Uterus (tissue), 4 donors: Measurements from ENCODE around the gene ISX. TPM values are rescaled to one million over a fixed set of nuclear protein-coding genes. Genes with fewer than 3 reads are reported as not detected.
"Not testable (repeated sequence)": the region's sequence is repeated elsewhere in the genome, so short reads cannot be mapped to it uniquely, and the experiment has no call there.

ENCODE experiments used
- DNase-seq, 2 donors: peaks; one replicate each; pipeline ENCODE4 v3.0.0-alpha.2; 2019 to 2020
- H3K27ac ChIP-seq, 2 donors: fragments of 200-600 bp; sonication (generic); 1 replicate in 1 of 2; 2 replicates in 1 of 2; pipeline ENCODE4 v1.5.1; 2016 to 2018
- H3K27me3 ChIP-seq, 2 donors: fragments of 200-600 bp; sonication (generic); one replicate each; pipeline ENCODE4 v1.5.1; 2018 to 2019; ENCODE audit warnings: control low read depth in 1 of 2
- H3K36me3 ChIP-seq, 2 donors: fragments of 200-600 bp; sonication (generic); one replicate each; pipeline ENCODE4 v1.5.1; 2019; ENCODE audit warnings: control low read depth in 1 of 2
- H3K4me1 ChIP-seq, 2 donors: fragments of 200-600 bp; sonication (generic); one replicate each; pipeline ENCODE4 v1.5.1; 2018 to 2019; ENCODE audit warnings: control low read depth in 1 of 2
- H3K4me3 ChIP-seq, 2 donors: fragments of 200-600 bp; sonication (generic); 1 replicate in 1 of 2; 2 replicates in 1 of 2; pipeline ENCODE4 v1.5.1; 2018 to 2019; ENCODE audit warnings: mild to moderate bottlenecking in 1 of 2
- H3K9me3 ChIP-seq, 2 donors: fragments of 200-600 bp; sonication (generic); one replicate each; pipeline ENCODE4 v1.5.1; 2019; ENCODE audit warnings: control low read depth in 1 of 2
- POLR2A ChIP-seq, 2 donors: fragments of 450-650 bp; IDR thresholded peaks; one replicate each; pipeline ENCODE4 v1.6.1; 2016; ENCODE audit warnings: antibody characterized with exemption in 2 of 2, mild to moderate bottlenecking in 1 of 2, moderate library complexity in 1 of 2
- intact Hi-C: fragments of 100-400 bp; cut with DNase I; formaldehyde crosslinking; loops from one replicate; pipeline ENCODE4 v1.15.1; 2023; ENCODE audit warnings: low total_unique reads
- total RNA-seq, 4 donors: library from RNA; depleted of rRNA in 3 of 4; stranded (reverse); fragments of >200 nt in 3 of 4; gene quantifications; one replicate each; pipeline versions ENCODE4 v1.1.0 to v1.2.4, GENCODE V29; 2014 to 2023
- TF ChIP-seq, protein P1 (sequence below), 4 experiments: fragments of 200-600 bp in 2 of 4; fragments of 450-650 bp in 2 of 4; sonication (generic) in 2 of 4; IDR thresholded peaks; one replicate each; pipeline ENCODE4 v1.5.1; 2016 to 2019; ENCODE audit warnings: antibody characterized with exemption in 4 of 4, mild to moderate bottlenecking in 2 of 4, moderate library complexity in 1 of 4
- donor health status: DM: yes; HTN: yes; CAD: no.

The ISX gene
- total RNA-seq, 4 donors from 2014 or later: under 0.01 TPM; not detected in 3

DNA sequence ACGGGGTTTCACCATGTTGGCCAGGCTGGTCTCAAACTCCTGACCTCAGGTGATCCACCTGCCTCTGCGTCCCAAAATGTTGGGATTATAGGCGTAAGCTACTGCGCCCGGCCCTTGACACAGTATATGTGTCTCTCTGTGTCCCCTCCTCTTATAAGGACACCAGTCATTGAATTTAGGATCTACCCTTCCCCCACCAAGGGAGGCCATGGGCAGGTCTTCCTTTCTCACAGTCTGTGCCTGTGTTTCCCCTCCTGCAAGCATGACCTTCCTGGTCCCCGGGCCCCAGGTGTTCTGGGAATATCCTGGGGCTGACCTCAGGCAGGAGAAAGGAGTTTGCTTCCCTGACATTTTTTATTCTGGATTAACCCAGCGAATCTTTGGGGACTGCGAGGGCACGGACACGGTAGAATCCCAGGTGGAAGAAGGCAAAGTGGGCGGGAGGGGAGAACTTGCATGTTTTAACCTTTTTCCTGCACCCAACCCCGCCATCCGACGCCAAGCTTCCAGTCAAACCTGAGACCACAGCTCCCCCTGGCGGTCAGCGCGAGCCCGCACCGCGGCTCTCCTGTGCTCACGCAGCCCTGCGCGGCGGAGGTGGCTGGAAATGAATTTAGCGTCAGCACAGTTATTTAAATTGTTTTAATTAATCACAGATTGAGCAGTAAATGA lies 42.1 kb upstream of the ISX start:
- intact Hi-C loops: no loop called here
- peak; percentile 24 to 50 for DNase-seq
- TF ChIP-seq, protein P1, sequence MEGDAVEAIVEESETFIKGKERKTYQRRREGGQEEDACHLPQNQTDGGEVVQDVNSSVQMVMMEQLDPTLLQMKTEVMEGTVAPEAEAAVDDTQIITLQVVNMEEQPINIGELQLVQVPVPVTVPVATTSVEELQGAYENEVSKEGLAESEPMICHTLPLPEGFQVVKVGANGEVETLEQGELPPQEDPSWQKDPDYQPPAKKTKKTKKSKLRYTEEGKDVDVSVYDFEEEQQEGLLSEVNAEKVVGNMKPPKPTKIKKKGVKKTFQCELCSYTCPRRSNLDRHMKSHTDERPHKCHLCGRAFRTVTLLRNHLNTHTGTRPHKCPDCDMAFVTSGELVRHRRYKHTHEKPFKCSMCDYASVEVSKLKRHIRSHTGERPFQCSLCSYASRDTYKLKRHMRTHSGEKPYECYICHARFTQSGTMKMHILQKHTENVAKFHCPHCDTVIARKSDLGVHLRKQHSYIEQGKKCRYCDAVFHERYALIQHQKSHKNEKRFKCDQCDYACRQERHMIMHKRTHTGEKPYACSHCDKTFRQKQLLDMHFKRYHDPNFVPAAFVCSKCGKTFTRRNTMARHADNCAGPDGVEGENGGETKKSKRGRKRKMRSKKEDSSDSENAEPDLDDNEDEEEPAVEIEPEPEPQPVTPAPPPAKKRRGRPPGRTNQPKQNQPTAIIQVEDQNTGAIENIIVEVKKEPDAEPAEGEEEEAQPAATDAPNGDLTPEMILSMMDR (IDR thresholded peaks at IDR 0.05): peak; percentile 62 to 74 (median 64)
- no peak for TF ChIP-seq POLR2A (IDR thresholded peaks at IDR 0.05)

DNA sequence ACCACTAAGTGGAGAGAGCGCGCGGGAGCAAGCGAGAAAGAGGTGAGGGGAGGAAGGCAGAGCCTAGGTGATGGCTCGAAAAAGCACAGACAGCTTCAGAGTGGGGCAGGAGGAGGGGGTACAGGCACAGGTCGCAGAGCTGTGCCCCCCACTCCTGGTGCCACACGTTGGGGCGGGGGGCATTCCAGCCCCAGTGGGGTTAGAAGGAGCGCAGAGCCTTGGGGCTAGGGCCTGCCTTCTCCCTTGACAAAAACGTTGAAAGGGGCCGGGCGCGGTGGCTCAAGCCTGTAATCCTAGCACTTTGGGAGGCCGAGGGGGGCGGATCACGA lies 41.6 kb upstream of the ISX start:
- Histone ChIP-seq H3K36me3 (no peaks in the 10 kb centered on the region), H3K4me1 (no peaks in the 10 kb centered on the region), H3K27me3 (no peaks in the 10 kb centered on the region), H3K9me3 (no peaks in the 10 kb centered on the region), H3K4me3 (no peak overlapping the region), H3K27ac (no peak overlapping the region)
- intact Hi-C loops: no loop called here
- TF ChIP-seq POLR2A (IDR thresholded peaks at IDR 0.05): no peak
- TF ChIP-seq, protein P1 (IDR thresholded peaks at IDR 0.05): no peak
- no peak for DNase-seq

More for the DNA sequence above, 42.1 kb upstream of the ISX start:
- Histone ChIP-seq H3K4me1 (no peaks in the 10 kb centered on the region), H3K9me3 (no peaks in the 10 kb centered on the region), H3K27me3 (no peaks in the 10 kb centered on the region), H3K36me3 (no peaks in the 10 kb centered on the region), H3K27ac (no peak overlapping the region), H3K4me3 (no peak overlapping the region)

DNA sequence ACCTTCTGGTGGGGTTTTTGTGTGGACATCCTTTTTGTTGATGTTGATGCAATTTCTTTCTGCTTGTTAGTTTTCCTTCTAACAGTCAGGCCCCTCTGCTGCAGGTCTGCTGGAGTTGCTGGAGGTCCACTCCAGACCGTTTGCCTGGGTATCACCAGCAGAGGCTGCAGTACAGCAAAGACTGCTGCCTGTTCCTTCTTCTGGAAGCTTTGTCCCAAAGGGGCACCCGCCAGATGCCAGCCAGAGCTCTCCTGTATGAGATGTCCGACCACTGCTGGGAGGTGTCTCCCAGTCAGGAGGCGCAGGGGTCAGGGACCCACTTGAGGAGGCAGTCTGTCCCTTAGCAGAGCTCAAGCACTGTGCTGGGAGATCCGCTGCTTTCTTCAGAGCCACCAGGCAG lies 35.8 kb upstream of the ISX start:
- H3K27ac ChIP-seq, H3K4me1 ChIP-seq, H3K9me3 ChIP-seq, intact Hi-C loops, DNase-seq, H3K4me3 ChIP-seq, H3K36me3 ChIP-seq, H3K27me3 ChIP-seq: not testable (repeated sequence)

DNA sequence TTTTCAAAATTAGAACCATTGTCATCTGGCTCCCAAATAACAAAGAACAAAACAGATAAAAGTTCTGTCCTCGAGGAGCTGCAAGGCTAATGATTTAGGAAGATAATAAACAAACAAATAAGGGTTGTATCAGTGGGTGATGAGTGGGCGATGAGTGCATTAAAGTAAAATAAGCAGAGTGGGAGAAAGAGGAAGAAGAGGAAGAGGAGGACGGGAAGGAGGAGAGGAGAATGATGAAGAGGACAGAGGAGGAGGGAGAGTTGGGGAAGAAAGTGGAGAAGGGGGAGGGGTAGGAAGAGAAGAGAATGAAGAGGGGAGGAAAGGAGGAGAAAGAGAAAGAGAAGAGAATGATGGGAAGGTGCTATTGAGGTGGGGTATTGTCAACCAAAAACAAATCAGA lies 33.4 kb upstream of the ISX start:
- no peaks in the 10 kb centered on the region for H3K4me1 ChIP-seq
- H3K9me3 ChIP-seq: no peaks in the 10 kb centered on the region
- H3K4me3 ChIP-seq: no peak overlapping the region
- intact Hi-C loops: no loop called here
- H3K27me3 ChIP-seq: no peaks in the 10 kb centered on the region
- DNase-seq: no peak
- H3K27ac ChIP-seq: no peak overlapping the region
- no peaks in the 10 kb centered on the region for H3K36me3 ChIP-seq
- no peak for TF ChIP-seq POLR2A (IDR thresholded peaks at IDR 0.05)
- TF ChIP-seq, protein P1 (IDR thresholded peaks at IDR 0.05): no peak

DNA sequence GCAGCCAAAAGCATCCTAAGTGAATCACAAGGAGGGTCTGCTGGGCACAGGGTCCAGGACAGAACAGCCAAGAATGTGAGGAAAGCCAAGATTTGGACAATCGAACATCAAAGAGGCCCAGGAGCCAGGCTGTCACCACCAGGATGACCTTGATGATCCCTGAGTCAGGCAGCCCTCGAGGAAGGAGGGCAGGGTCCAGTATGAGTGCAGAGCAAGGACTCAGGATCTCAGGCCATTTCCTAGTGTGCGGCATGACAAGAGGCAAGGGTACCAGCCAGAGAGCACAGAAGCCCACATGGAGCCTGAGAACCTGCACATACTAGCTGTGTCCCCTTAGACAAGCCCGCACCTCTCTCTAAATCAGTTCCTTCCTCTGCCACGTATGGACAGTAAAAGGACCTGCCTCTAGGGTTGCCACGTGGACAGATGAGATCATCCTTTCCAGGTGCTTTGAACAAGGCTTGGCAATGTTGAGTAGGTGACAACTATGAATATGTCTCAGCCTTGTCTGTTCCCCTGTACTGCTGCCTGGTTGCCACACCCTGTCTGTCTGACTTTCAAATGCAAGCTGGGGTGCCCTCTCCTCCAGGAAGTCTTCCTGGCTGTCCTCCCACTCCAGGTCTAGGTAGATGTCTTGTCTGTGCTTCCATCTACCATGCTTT lies 32.2 kb upstream of the ISX start:
- Histone ChIP-seq H3K9me3 (no peaks in the 10 kb centered on the region), H3K4me3 (no peak overlapping the region), H3K36me3 (no peaks in the 10 kb centered on the region), H3K27me3 (no peaks in the 10 kb centered on the region), H3K27ac (no peak overlapping the region), H3K4me1 (no peaks in the 10 kb centered on the region)
- intact Hi-C loops: no loop called here
- TF ChIP-seq, protein P1 (IDR thresholded peaks at IDR 0.05): no peak
- TF ChIP-seq POLR2A (IDR thresholded peaks at IDR 0.05): no peak
- DNase-seq: no peak
